ENCODE results near the gene DCUN1D1.

DCUN1D1 gene

DNA sequence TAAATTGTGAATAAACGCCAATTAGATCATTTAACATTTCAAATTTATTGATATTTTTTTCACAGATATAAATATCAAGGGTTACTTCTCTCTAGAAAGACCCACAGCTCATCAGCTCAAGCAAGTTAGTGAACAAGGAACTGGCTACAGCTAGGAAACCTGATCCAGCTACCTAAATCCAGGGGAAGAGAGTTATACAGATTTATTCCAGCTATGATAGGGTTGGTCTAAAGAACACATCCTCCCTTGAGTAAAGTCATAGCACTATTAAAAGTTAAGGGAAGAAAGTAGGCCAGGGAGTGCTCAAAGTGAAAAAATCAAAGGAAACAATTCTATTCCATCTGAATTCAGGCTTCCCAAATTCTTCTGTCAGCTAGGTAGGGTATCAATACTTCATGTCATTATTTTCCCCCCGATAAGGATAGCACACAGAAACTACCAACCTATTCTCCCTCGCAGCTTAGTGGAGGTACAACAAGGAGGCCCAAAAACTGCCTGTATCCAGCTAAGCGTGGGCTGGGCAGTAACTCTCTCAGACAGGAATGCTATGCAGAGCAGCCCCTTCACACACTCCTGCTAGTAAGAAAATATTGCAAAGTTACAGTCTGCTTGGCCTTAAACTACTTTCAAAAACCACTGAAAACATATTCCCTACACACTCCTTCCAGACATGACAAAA is 44.0 kb downstream of the DCUN1D1 start:
- H3K36me3 ChIP-seq (ENCODE audit: insufficient read depth, insufficient read length, low read length), result no peaks in the 10 kb centered on the region
- TF ChIP-seq YY1 (IDR thresholded peaks at IDR 0.05; ENCODE audit: insufficient read depth, insufficient read length) (no peak), SUZ12 (IDR thresholded peaks at IDR 0.05; ENCODE audit: extremely low read depth, insufficient read depth, insufficient read length) (no peak), ZNF274 (IDR thresholded peaks at IDR 0.05; ENCODE audit: low read depth, low read length) (no peak)
- no peak for DNase-seq (ENCODE audit: low read depth, low spot score)
- no peaks in the 10 kb centered on the region for H3K4me1 ChIP-seq (ENCODE audit: insufficient read depth, insufficient read length)
- peaks cover 7% of the 10 kb centered on the region for H3K9me3 ChIP-seq (ENCODE audit: insufficient read depth, low read length)
- no peak overlapping the region for H3K9ac ChIP-seq (ENCODE audit: insufficient read length, low read depth)
- no peaks in the 10 kb centered on the region for H3K27me3 ChIP-seq (ENCODE audit: insufficient read depth, insufficient read length)
- H3K4me3 ChIP-seq (ENCODE audit: insufficient read length, low read depth), result no peak overlapping the region

DNA sequence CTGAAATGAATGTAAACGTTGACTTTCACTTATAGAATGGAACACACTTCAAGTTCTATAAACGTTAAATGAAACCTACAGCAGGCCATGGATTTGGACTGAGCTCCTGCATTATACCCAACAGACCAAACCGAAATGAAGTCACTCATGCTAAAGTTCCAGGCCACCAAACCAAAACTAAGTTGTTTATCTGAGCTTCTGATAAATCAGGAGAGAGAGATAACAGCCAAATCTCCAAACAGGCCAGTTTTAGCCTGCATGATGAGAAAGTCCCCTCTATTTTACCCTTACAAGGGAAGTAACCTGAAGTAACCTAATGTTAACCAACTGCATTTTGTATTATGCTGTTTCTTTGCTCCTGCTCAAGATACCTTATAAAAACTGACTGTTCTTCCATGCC is 44.5 kb downstream of the DCUN1D1 start:
- H3K27me3 ChIP-seq (ENCODE audit: insufficient read depth, insufficient read length), result no peaks in the 10 kb centered on the region
- H3K4me1 ChIP-seq (ENCODE audit: insufficient read depth, insufficient read length), result no peaks in the 10 kb centered on the region

DNA sequence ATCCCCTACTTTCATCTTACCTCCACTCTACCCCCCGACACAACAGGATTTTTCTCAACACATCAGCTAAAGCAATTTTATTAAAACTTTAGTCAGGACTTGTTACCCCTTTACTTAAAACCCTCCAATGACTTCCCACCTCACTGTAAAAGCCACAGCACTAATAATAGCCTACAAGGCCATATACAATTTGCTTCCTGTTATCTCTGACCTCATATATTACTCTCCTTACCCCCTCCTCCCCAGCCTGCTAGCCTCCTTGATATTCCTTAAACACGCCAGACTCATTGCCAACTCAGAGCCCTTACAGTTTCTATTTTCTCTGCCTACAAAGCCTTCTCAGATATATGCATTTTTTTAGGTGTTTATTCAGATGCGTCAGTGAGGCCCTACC is 54.4 kb downstream of the DCUN1D1 start:
- H3K4me3 ChIP-seq (ENCODE audit: insufficient read length, low read depth), result no peak overlapping the region
- H3K9ac ChIP-seq (ENCODE audit: insufficient read length, low read depth), result no peak overlapping the region
- H3K36me3 ChIP-seq (ENCODE audit: insufficient read depth, insufficient read length, low read length), result no peaks in the 10 kb centered on the region
- no peaks in the 10 kb centered on the region for H3K9me3 ChIP-seq (ENCODE audit: insufficient read depth, low read length)
- H3K4me1 ChIP-seq (ENCODE audit: insufficient read depth, insufficient read length), result no peaks in the 10 kb centered on the region
- no peak for TF ChIP-seq YY1 (IDR thresholded peaks at IDR 0.05; ENCODE audit: insufficient read depth, insufficient read length)
- no peak for TF ChIP-seq ZNF274 (IDR thresholded peaks at IDR 0.05; ENCODE audit: low read depth, low read length)
- no peak for TF ChIP-seq SUZ12 (IDR thresholded peaks at IDR 0.05; ENCODE audit: extremely low read depth, insufficient read depth, insufficient read length)
- no peak for DNase-seq (ENCODE audit: low read depth, low spot score)
- no peaks in the 10 kb centered on the region for H3K27me3 ChIP-seq (ENCODE audit: insufficient read depth, insufficient read length)

More for the DNA sequence above, 44.5 kb downstream of the DCUN1D1 start:
- H3K36me3 ChIP-seq (ENCODE audit: insufficient read depth, insufficient read length, low read length), result no peaks in the 10 kb centered on the region
- no peak overlapping the region for H3K9ac ChIP-seq (ENCODE audit: insufficient read length, low read depth)
- H3K9me3 ChIP-seq (ENCODE audit: insufficient read depth, low read length), result peaks cover 7% of the 10 kb centered on the region
- no peak for DNase-seq (ENCODE audit: low read depth, low spot score)
- no peak for TF ChIP-seq SUZ12 (IDR thresholded peaks at IDR 0.05; ENCODE audit: extremely low read depth, insufficient read depth, insufficient read length)
- no peak for TF ChIP-seq ZNF274 (IDR thresholded peaks at IDR 0.05; ENCODE audit: low read depth, low read length)
- TF ChIP-seq YY1 (IDR thresholded peaks at IDR 0.05; ENCODE audit: insufficient read depth, insufficient read length), result no peak
- H3K4me3 ChIP-seq (ENCODE audit: insufficient read length, low read depth), result no peak overlapping the region

DNA sequence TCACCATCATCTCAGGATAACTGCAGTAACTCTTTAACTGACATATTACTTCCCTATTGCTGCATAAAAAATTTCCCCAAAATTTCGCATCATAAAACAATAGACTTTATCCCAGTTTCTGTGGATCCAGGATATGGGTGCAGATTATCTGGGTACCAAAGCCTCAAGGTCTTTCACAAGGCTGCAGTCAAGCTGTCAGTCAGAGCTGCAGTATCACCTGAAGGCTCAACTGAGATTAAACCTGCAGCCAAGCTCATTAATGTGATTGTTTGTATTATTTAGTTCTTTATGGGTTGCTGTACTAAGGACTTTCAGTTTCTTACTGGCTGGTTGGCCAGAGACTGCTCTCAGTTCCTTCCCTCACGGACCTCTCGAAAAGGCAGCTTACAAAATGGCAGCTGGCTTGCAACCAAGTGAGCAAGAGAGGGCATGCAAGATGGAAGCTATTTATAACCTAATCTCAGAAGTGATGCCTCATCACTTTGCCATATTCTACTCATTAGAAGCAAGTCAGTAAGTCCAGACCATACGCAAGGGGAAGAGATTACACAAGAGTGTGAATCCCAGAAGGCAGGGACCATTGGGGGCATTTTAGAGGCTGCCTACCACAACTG is 54.9 kb downstream of the DCUN1D1 start:
- H3K9ac ChIP-seq (ENCODE audit: insufficient read length, low read depth), result no peak overlapping the region
- no peaks in the 10 kb centered on the region for H3K27me3 ChIP-seq (ENCODE audit: insufficient read depth, insufficient read length)
- no peak for TF ChIP-seq YY1 (IDR thresholded peaks at IDR 0.05; ENCODE audit: insufficient read depth, insufficient read length)
- TF ChIP-seq ZNF274 (IDR thresholded peaks at IDR 0.05; ENCODE audit: low read depth, low read length), result no peak
- TF ChIP-seq SUZ12 (IDR thresholded peaks at IDR 0.05; ENCODE audit: extremely low read depth, insufficient read depth, insufficient read length), result no peak
- no peaks in the 10 kb centered on the region for H3K4me1 ChIP-seq (ENCODE audit: insufficient read depth, insufficient read length)
- H3K9me3 ChIP-seq (ENCODE audit: insufficient read depth, low read length), result no peaks in the 10 kb centered on the region
- H3K4me3 ChIP-seq (ENCODE audit: insufficient read length, low read depth), result no peak overlapping the region
- no peak for DNase-seq (ENCODE audit: low read depth, low spot score)
- H3K36me3 ChIP-seq (ENCODE audit: insufficient read depth, insufficient read length, low read length), result no peaks in the 10 kb centered on the region

DNA sequence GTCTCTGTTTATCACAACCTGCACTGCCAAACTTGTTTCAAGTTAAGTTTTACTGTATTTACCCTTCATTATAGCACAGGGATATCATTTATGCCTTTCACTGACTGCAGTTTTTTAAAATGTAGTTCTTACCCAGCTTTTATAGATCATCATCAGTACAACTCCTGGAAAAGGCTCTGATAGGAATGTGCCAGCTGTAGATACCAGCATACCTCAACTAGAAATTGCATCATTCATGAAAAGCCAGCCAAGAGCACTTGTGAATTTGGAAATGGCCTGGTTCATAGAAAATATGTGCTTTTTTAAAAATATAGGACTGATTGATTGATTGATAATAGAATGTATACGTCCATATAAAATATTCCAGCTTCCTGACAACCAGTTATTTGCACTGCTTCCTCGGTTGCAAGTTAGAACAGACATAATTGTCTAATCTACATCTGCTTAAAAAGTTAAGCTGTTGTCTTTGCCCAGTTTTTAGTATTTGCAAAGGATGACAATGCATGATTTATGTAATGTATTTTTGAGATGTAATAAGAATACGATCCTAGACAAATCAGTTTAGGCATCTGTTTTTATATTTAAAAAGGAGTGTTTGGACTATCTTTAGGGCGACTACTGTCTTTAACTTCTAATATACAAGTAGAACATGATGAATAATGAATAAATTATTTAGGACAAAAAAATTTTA is 58.5 kb downstream of the DCUN1D1 start:
- Histone ChIP-seq H3K4me3 (ENCODE audit: insufficient read length, low read depth) (no peak overlapping the region), H3K27me3 (ENCODE audit: insufficient read depth, insufficient read length) (no peaks in the 10 kb centered on the region), H3K9me3 (ENCODE audit: insufficient read depth, low read length) (no peaks in the 10 kb centered on the region), H3K4me1 (ENCODE audit: insufficient read depth, insufficient read length) (no peaks in the 10 kb centered on the region), H3K36me3 (ENCODE audit: insufficient read depth, insufficient read length, low read length) (no peaks in the 10 kb centered on the region), H3K9ac (ENCODE audit: insufficient read length, low read depth) (no peak overlapping the region)
- TF ChIP-seq SUZ12 (IDR thresholded peaks at IDR 0.05; ENCODE audit: extremely low read depth, insufficient read depth, insufficient read length), result no peak
- no peak for TF ChIP-seq YY1 (IDR thresholded peaks at IDR 0.05; ENCODE audit: insufficient read depth, insufficient read length)
- no peak for TF ChIP-seq ZNF274 (IDR thresholded peaks at IDR 0.05; ENCODE audit: low read depth, low read length)
- DNase-seq (ENCODE audit: low read depth, low spot score), result no peak

DNA sequence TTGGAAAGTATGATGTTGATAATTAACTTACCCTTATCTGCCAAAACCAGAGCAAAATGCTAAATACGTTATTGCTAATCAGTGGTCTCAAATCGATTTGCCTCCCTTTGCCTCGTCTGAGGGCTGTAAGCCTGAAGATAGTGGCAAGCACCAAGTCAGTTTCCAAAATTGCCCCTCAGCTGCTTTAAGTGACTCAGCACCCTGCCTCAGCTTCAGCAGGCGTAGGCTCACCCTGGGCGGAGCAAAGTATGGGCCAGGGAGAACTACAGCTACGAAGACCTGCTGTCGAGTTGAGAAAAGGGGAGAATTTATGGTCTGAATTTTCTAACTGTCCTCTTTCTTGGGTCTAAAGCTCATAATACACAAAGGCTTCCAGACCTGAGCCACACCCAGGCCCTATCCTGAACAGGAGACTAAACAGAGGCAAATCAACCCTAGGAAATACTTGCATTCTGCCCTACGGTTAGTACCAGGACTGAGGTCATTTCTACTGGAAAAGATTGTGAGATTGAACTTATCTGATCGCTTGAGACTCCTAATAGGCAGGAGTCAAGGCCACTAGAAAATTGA is 59.7 kb downstream of the DCUN1D1 start:
- Histone ChIP-seq H3K9ac (ENCODE audit: insufficient read length, low read depth) (no peak overlapping the region), H3K4me1 (ENCODE audit: insufficient read depth, insufficient read length) (no peaks in the 10 kb centered on the region), H3K27me3 (ENCODE audit: insufficient read depth, insufficient read length) (no peaks in the 10 kb centered on the region), H3K4me3 (ENCODE audit: insufficient read length, low read depth) (no peak overlapping the region), H3K9me3 (ENCODE audit: insufficient read depth, low read length) (no peaks in the 10 kb centered on the region), H3K36me3 (ENCODE audit: insufficient read depth, insufficient read length, low read length) (no peaks in the 10 kb centered on the region)
- no peak for DNase-seq (ENCODE audit: low read depth, low spot score)
- TF ChIP-seq ZNF274 (IDR thresholded peaks at IDR 0.05; ENCODE audit: low read depth, low read length) (no peak), YY1 (IDR thresholded peaks at IDR 0.05; ENCODE audit: insufficient read depth, insufficient read length) (no peak), SUZ12 (IDR thresholded peaks at IDR 0.05; ENCODE audit: extremely low read depth, insufficient read depth, insufficient read length) (no peak)

DNA sequence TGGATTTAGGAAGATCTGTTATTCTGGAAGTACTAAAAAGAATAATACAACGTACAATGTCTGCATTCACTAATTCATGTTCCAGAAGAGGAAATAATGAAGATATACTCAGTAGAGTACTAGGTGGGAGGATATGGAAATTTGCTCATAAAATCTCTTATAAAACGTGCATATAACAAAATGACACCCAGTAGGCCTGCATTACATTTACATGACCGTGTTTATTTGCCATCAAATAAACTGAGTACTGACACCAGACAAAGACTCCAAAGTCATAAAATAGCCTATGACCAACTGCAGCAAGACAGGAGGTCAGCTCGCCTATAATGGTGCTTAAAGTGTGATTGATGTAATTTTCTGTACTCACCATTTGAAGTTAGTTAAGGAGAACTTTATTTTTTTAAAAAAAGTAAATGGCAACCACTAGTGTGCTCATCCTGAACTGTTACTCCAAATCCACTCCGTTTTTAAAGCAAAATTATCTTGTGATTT is 60.4 kb downstream of the DCUN1D1 start:
- Histone ChIP-seq H3K4me1 (ENCODE audit: insufficient read depth, insufficient read length) (no peaks in the 10 kb centered on the region), H3K27me3 (ENCODE audit: insufficient read depth, insufficient read length) (no peaks in the 10 kb centered on the region), H3K36me3 (ENCODE audit: insufficient read depth, insufficient read length, low read length) (no peaks in the 10 kb centered on the region), H3K4me3 (ENCODE audit: insufficient read length, low read depth) (no peak overlapping the region), H3K9me3 (ENCODE audit: insufficient read depth, low read length) (no peaks in the 10 kb centered on the region), H3K9ac (ENCODE audit: insufficient read length, low read depth) (no peak overlapping the region)
- TF ChIP-seq SUZ12 (IDR thresholded peaks at IDR 0.05; ENCODE audit: extremely low read depth, insufficient read depth, insufficient read length) (no peak), YY1 (IDR thresholded peaks at IDR 0.05; ENCODE audit: insufficient read depth, insufficient read length) (no peak), ZNF274 (IDR thresholded peaks at IDR 0.05; ENCODE audit: low read depth, low read length) (no peak)
- DNase-seq (ENCODE audit: low read depth, low spot score), result no peak
